Stimulated activated CD8-positive, alpha-beta memory T cell treated with anti-CD3 and anti-CD28 coated beads, Interleukin-12 subunit alpha, Interleukin-12 subunit beta, amount 100 ng/mL, for 1 hour (primary cell): ENCODE data around the gene SLC25A13.
"Not testable (repeated sequence)": the region's sequence is repeated elsewhere in the genome, so short reads cannot be mapped to it uniquely, and the experiment has no call there.

Source experiments
- DNase-seq: peaks from one replicate; pipeline ENCODE4 v3.0.0-alpha.2; 2020; ENCODE audit warnings: low read depth

The SLC25A13 gene

DNA sequence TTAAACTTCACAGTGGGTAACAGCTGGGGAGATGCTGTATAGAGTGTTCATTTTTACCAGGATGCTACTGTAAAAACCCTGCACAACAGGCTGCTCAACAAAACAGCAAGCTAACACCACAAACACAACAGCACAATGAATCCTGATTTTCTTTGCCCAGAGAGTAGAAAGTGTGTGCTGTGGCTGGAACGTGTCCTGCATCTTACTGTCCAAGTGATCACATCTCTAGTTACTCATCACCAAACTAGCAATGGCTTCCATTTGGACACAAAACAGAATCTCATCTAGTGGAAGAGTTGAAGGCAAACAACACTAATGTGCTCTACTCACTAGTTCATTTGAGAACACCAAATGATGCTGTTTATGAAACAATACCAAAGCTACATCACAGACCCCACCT lies 121.2 kb downstream of the SLC25A13 start:
- DNase-seq: no peak

DNA sequence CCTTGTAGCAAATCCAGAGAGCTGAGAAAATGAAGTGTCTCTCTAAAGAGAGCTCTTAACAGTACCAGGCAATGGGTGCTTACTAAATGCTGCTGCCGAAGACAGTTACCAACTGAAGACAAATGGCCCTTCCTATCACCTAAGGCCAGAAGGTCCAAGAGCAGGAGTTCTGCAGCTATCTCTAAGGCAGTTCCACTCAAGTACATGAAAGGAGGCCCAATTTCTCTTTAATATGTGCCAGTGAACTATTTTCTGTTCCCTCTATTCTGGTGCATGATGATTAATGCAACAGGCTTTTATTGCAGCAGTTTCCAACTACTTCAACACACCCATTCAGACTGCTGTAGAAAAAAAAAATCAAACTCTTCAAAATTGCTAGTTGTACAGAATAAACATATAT lies 122.5 kb downstream of the SLC25A13 start:
- no peak for DNase-seq

GRCh38 chr7:96198047-96198636 lies 123.8 kb downstream of the SLC25A13 start:
- no peak for DNase-seq

- DNase-seq: no peak
These were observed 125.2 kb downstream of the SLC25A13 start for GRCh38 chr7:96196676-96197075.

- no peak for DNase-seq
These were observed 132.6 kb downstream of the SLC25A13 start for GRCh38 chr7:96189129-96189820.

GRCh38 chr7:96188591-96188991 lies 133.3 kb downstream of the SLC25A13 start:
- DNase-seq: no peak

DNA sequence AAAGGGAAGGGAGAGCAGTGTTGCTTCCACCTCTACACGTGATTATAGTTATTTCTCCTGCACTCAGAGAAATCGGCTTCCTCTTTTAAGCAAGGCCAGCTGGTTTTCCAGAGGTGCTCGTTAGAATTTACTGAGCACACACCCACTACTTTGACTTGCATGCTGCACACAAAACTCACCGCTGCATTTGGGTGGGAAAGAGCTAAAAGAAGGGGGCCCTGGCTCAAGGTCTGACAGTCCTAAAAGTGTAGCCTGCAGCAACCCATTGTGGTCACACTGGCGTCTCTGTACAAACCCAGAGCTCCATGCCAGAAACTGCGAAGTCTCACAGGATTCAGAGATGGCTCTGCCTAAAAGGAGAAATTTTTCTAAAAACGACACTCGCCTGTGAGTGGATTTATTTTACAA lies 133.7 kb downstream of the SLC25A13 start:
- DNase-seq: no peak

DNA sequence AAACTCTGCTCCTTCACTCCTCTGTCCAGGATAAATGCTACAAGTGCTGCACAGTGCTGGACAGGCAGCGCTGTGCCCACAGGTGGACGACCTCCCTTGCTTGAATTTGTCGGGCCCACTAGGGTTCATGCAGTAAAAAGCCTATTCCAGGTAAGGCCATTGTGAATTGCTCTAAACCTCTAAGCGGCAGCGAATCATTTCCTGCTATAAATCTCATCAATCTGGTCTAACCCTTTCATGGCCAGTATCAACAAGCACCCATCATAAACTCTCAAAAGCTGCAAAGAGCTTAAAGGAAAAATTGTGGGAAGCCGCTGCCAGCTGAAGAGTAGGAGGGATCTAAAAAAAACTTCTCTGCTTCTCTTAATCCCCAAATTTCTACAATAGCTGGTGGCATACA lies 134.2 kb downstream of the SLC25A13 start:
- no peak for DNase-seq

DNA sequence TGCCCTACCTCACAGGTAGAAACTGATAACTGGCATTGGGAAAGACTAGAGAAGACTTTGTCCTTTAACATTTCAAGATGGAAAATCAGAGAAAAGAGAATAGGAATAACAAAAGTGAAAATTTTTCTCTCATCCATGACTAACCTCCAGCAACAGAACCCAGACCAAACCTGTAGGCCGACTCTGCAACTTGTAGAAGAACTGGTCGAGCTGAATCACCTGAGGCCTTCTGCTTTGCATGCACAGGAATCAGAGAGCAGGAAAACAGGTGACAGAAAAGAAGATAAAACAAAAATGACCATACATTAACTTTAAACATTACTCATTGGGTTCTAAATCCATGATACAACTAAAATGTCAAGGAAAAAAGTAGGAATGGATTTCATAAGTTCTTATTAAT lies 137.1 kb downstream of the SLC25A13 start:
- no peak for DNase-seq

DNA sequence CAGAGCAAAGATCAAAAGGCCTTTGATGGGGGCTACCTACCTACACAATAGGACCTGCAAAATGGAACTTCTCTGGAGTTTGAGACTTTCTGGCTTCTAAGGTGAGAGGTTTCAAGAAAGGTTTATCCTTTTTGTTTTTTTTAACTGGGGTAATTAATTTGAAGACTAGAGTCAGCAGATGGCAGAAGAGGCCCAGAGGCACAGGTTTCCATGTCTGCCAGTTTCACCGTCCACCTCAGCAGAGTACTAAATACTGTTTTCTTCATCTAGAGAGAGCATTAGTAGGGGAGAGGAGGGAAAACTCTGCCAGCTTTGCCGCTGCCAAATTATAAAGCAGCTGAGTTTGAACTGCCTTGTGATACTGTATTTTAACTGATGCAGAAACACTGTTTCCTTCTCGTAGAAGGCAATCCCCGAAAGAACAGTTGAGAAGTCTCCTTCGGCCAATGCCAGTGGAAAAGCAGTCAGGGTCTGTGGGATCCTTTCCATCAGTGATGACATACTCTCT lies 138.7 kb downstream of the SLC25A13 start:
- no peak for DNase-seq

DNA sequence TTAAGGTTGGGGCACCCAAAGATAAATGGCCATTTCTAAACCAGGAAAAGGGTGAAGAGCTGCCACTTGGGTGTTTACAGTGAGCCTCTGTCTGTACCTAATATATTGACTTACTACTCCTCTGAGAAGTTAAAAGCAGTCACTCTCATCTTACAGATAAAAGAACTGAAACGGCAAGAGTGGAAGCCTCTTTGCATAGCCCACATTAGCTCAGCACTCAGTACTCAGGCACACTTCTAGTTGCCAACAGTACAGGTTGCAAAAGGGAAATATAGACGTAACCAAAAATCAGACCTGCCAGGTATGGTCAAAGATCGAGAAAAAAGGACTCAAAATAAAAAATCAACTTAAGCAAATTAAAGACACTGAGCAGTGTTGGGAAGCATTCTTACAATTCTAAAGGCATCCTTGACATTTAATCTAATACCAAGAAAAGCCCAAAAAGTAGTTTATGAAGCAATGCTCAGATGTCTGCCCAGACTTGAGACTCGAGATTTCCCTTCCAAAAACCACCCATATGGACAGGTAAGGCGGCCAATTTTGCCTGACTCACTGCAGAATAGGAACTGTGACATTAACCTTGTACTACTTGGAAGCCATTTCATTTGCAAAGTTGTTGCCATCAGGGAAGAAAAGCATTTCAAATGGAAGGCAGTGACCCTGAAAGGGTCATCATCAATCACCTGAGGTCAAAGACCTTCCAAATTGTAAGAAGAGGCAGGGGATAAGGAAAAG lies 139.3 kb downstream of the SLC25A13 start:
- DNase-seq: no peak

GRCh38 chr7:96181174-96181573 lies 140.7 kb downstream of the SLC25A13 start:
- DNase-seq: no peak

- no peak for DNase-seq
These were observed 142.1 kb downstream of the SLC25A13 start for GRCh38 chr7:96179837-96180236.

GRCh38 chr7:96179341-96179740 lies 142.6 kb downstream of the SLC25A13 start:
- no peak for DNase-seq

DNA sequence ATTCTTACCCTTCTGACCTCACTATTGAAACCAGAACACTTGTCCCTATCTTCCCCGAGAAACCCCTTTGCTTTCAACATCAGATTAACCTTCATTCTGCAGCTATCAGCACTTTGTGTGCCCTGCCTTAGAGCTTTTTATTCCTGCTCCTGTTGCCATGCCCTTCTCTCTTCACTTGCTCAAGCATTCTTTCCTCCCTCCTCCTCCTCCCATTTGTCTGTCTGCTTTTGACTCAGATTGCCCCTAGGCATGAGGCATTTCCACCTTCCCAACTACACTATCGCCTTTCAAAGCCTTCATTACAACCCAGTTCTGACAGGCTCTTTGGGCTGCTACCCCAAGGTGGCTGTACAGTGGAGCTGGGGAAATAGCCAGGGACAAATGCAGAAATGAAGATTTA lies 143.3 kb downstream of the SLC25A13 start:
- DNase-seq: no peak

DNA sequence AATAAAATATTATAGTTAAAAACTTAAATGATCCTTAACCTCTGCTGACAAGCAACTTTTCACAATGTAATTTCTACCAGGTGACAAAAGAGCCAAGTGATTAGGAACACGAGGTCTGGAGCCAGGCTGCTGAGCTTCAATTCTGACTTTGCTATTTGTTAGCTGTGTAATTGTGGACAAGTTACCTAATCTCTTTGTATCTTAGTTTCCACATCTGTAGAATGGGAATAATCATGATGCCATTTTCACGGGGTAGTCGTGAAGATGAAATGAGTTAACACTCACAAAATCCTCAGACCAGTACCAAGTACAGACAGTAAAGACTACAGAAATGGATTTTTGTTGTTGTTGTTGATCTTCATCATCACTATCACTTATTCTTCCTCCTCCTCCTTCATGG lies 144.5 kb downstream of the SLC25A13 start:
- DNase-seq: no peak

- DNase-seq: no peak
These were observed 147.1 kb downstream of the SLC25A13 start for GRCh38 chr7:96174812-96175211.

- DNase-seq: no peak
These were observed 148.1 kb downstream of the SLC25A13 start for GRCh38 chr7:96173781-96174180.

DNA sequence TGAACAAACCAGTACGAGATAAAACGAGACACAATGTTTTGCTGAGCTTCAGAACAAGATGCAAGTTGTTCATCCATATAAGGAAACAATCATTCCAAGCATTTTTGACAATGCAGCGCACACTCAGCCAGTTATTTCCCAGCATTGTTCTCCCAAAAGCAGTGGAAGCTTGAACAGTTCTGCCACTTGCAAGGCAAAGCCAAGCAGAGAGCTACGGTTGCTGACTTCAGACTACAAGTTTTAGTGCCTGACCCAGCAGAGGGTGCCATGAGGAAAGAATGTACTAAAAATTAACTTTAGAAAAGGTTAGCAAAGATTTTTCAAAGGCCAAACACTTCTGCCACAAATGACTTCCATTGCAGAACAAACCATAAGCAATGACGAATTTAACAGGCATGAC lies 152.5 kb downstream of the SLC25A13 start:
- no peak for DNase-seq

- DNase-seq: no peak
These were observed 154.5 kb downstream of the SLC25A13 start for GRCh38 chr7:96167424-96167823.

DNA sequence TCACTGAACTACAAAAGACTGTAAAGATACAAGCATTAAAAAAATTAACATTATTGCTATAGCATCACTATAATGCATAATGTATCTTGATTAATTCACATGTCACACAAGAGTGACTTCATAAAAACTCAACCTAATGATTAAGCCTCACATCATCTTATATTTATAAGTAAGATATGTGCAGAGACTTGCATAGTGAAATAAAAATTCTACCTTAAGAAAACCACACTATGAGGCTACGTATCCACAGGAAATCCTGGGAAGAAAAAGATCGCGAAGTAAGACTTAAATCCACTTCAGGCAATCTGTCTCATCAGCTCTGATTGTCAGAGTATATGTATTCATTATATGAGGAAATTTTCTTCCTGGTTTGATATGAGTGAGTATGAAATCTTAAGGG lies 160.0 kb downstream of the SLC25A13 start:
- DNase-seq: no peak

DNA sequence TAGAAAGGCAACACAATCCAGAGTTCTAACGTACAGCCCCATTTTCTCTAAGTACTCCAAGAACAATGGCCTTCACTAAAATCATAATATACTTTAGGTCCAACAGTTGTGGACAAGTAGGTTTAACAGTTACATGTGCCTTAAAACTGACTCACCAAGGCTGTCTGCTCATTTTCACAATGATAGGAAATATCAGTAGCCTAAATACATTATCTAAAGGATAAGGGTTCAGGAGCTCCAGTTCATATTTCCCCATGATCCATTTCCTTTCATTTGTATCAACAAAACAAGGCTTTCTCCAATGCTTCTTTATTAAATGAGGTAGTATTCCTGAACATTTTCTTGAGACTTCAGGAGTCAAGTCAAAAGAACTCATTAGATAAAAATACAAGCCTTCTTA lies 164.0 kb downstream of the SLC25A13 start:
- DNase-seq: no peak

- DNase-seq: not testable (repeated sequence)
These were observed 167.4 kb downstream of the SLC25A13 start for GRCh38 chr7:96154506-96154905.
